ENCODE results near the gene C1GALT1. TPM values are rescaled to one million over a fixed set of nuclear protein-coding genes. Genes with fewer than 3 reads are reported as not detected.

C1GALT1 gene
- total and polyA plus RNA-seq, 2 experiments from 2014 or later: 58.2 to 203 TPM

- Mint-ChIP-seq H3K27ac (peak overlapping the region; percentile 90), H3K4me3 (peak overlapping the region; percentile 32; the same call in 2 of the 3 replicates), H3K27me3 (ENCODE audit: insufficient read depth, low read depth, poor library complexity) (peaks cover 4% of the 10 kb centered on the region), H3K4me1 (peaks cover 76% of the 10 kb centered on the region), H3K36me3 (ENCODE audit: low read depth) (peaks cover 37% of the 10 kb centered on the region; the same call in 2 of the 3 replicates), H3K9me3 (peaks cover 18% of the 10 kb centered on the region)
- peaks cover 22% of the 10 kb centered on the region; the same call in 1 of the 2 replicates for H4K20me1 ChIP-seq (replicated peaks; ENCODE audit: insufficient read depth)
- TF ChIP-seq REST (IDR thresholded peaks at IDR 0.05; ENCODE audit: unreplicated experiment): no peak
- no peak for TF ChIP-seq ZNF331 (CRISPR knock-in tag; IDR thresholded peaks at IDR 0.05; ENCODE audit: low read depth)
- no peak for TF ChIP-seq EZH2 (IDR thresholded peaks at IDR 0.05; ENCODE audit: low read depth, unreplicated experiment)
- TF ChIP-seq EZH2phosphoT487 (IDR thresholded peaks at IDR 0.05; ENCODE audit: unreplicated experiment): no peak
- no peak for TF ChIP-seq ETS1 (IDR thresholded peaks at IDR 0.05)
- no peak for TF ChIP-seq ZNF114 (CRISPR knock-in tag; IDR thresholded peaks at IDR 0.05)
- no peak for TF ChIP-seq CTCF (conservative IDR thresholded peaks at IDR 0.05; ENCODE audit: low read depth in 2 of 2)
- no peaks in the 10 kb centered on the region for H3K27me3 ChIP-seq (ENCODE audit: insufficient read depth)
- H3K79me2 ChIP-seq (replicated peaks; ENCODE audit: insufficient read depth): peaks cover 100% of the 10 kb centered on the region
- H2AFZ ChIP-seq: no peak overlapping the region
- H3K36me3 ChIP-seq (ENCODE audit: insufficient read depth): no peaks in the 10 kb centered on the region
- ATAC-seq: peak; percentile 95
- peak overlapping the region; percentile 90 for H3K27ac ChIP-seq (ENCODE audit: low read depth)
- H3K4me1 ChIP-seq (ENCODE audit: insufficient read depth): peaks cover 92% of the 10 kb centered on the region
- DNase-seq (ENCODE audit: low spot score): peak; percentile 84
- H3K4me3 ChIP-seq: peak overlapping the region; percentile 39; the same call in 1 of the 2 replicates
- peak overlapping the region; percentile 69 for H3K4me2 ChIP-seq
- no peaks in the 10 kb centered on the region; the same call in 1 of the 2 replicates for H3F3A ChIP-seq (replicated peaks; ENCODE audit: low read depth)
- H3K9me2 ChIP-seq (ENCODE audit: insufficient read depth): no peaks in the 10 kb centered on the region
These were observed 19.4 kb downstream of the C1GALT1 start for GRCh38 chr7:7201578-7202374.
